ENCODE results near the gene CXCL5.
"Not testable (repeated sequence)": the region's sequence is repeated elsewhere in the genome, so short reads cannot be mapped to it uniquely, and the experiment has no call there.

Gene CXCL5

GRCh38 chr4:73974352-73974751, 24.1 kb downstream of the CXCL5 start:
- H3K27ac Mint-ChIP-seq = no peak overlapping the region
- no peak overlapping the region for H3K4me3 Mint-ChIP-seq
- H3K4me1 Mint-ChIP-seq = no peaks in the 10 kb centered on the region
- no peak for DNase-seq
- H3K36me3 Mint-ChIP-seq = no peaks in the 10 kb centered on the region
- peaks cover 0 to 3% of the 10 kb centered on the region in 2 donors for H3K27me3 Mint-ChIP-seq
- peaks cover 13 to 21% of the 10 kb centered on the region in 2 donors for H3K9me3 Mint-ChIP-seq
- ATAC-seq (replicated peaks) = no peak

GRCh38 chr4:73970945-73971344, 27.5 kb downstream of the CXCL5 start:
- no peaks in the 10 kb centered on the region for H3K4me1 Mint-ChIP-seq
- DNase-seq (no peak), ATAC-seq (replicated peaks) (no peak)
- no peak overlapping the region for H3K4me3 Mint-ChIP-seq
- no peaks in the 10 kb centered on the region for H3K36me3 Mint-ChIP-seq
- peaks cover 9 to 21% of the 10 kb centered on the region in 2 donors for H3K9me3 Mint-ChIP-seq
- H3K27me3 Mint-ChIP-seq = peaks cover 0 to 12% of the 10 kb centered on the region in 2 donors
- no peak overlapping the region for H3K27ac Mint-ChIP-seq

GRCh38 chr4:73970011-73970410, 28.5 kb downstream of the CXCL5 start:
- H3K36me3 Mint-ChIP-seq = no peaks in the 10 kb centered on the region
- peaks cover 0 to 12% of the 10 kb centered on the region in 2 donors for H3K27me3 Mint-ChIP-seq
- no peaks in the 10 kb centered on the region for H3K4me1 Mint-ChIP-seq
- ATAC-seq (replicated peaks) = no peak
- no peak overlapping the region for H3K4me3 Mint-ChIP-seq
- H3K9me3 Mint-ChIP-seq = peaks cover 5 to 16% of the 10 kb centered on the region in 2 donors
- H3K27ac Mint-ChIP-seq = no peak overlapping the region
- DNase-seq = no peak

- H3K27ac Mint-ChIP-seq = no peak overlapping the region
- H3K9me3 Mint-ChIP-seq = peaks cover 9 to 19% of the 10 kb centered on the region in 2 donors
- no peak for ATAC-seq (replicated peaks)
- no peaks in the 10 kb centered on the region for H3K36me3 Mint-ChIP-seq
- no peaks in the 10 kb centered on the region for H3K4me1 Mint-ChIP-seq
- no peak for DNase-seq
- H3K4me3 Mint-ChIP-seq = no peak overlapping the region
- H3K27me3 Mint-ChIP-seq = peaks cover 0 to 12% of the 10 kb centered on the region in 2 donors
Observed at GRCh38 chr4:73967866-73968265, 30.6 kb downstream of the CXCL5 start.

GRCh38 chr4:73964862-73965611, 33.4 kb downstream of the CXCL5 start:
- Mint-ChIP-seq H3K27ac (no peak overlapping the region), H3K4me1 (no peaks in the 10 kb centered on the region), H3K9me3 (peaks cover 4 to 17% of the 10 kb centered on the region in 2 donors), H3K36me3 (no peaks in the 10 kb centered on the region), H3K4me3 (no peak overlapping the region), H3K27me3 (peaks cover 0 to 12% of the 10 kb centered on the region in 2 donors)
- no peak for DNase-seq
- ATAC-seq (replicated peaks) = no peak

- Mint-ChIP-seq H3K36me3 (no peaks in the 10 kb centered on the region), H3K27ac (no peak overlapping the region), H3K4me1 (no peaks in the 10 kb centered on the region), H3K9me3 (peaks cover 4 to 19% of the 10 kb centered on the region in 2 donors), H3K27me3 (no peaks in the 10 kb centered on the region), H3K4me3 (no peak overlapping the region)
- DNase-seq (no peak), ATAC-seq (replicated peaks) (no peak)
Observed at GRCh38 chr4:73962724-73963123, 35.8 kb downstream of the CXCL5 start.

- not testable (repeated sequence) for H3K4me1 Mint-ChIP-seq; DNase-seq; H3K27ac Mint-ChIP-seq; H3K27me3 Mint-ChIP-seq; ATAC-seq (replicated peaks); H3K36me3 Mint-ChIP-seq; H3K4me3 Mint-ChIP-seq
- peaks cover 16 to 23% of the 10 kb centered on the region in 2 donors for H3K9me3 Mint-ChIP-seq
Observed at GRCh38 chr4:73959041-73959440, 39.4 kb downstream of the CXCL5 start.

GRCh38 chr4:73952352-73952751, 46.1 kb downstream of the CXCL5 start:
- Mint-ChIP-seq H3K27me3 (no peaks in the 10 kb centered on the region), H3K4me3 (no peak overlapping the region), H3K4me1 (no peaks in the 10 kb centered on the region), H3K36me3 (no peaks in the 10 kb centered on the region), H3K27ac (no peak overlapping the region), H3K9me3 (peaks cover 4 to 9% of the 10 kb centered on the region in 2 donors)
- ATAC-seq (replicated peaks) (no peak), DNase-seq (no peak)

GRCh38 chr4:73950376-73950920, 48.0 kb downstream of the CXCL5 start:
- peaks cover 3 to 11% of the 10 kb centered on the region in 2 donors for H3K27me3 Mint-ChIP-seq
- DNase-seq = not testable (repeated sequence)

GRCh38 chr4:73948990-73949706, 49.3 kb downstream of the CXCL5 start:
- no peak overlapping the region for H3K27ac Mint-ChIP-seq
- H3K4me3 Mint-ChIP-seq = no peak overlapping the region
- DNase-seq = no peak
- peaks cover 15 to 24% of the 10 kb centered on the region in 2 donors for H3K27me3 Mint-ChIP-seq
- no peaks in the 10 kb centered on the region for H3K4me1 Mint-ChIP-seq
- H3K9me3 Mint-ChIP-seq = no peaks in the 10 kb centered on the region
- no peaks in the 10 kb centered on the region for H3K36me3 Mint-ChIP-seq
- ATAC-seq (replicated peaks) = no peak

More at GRCh38 chr4:73950376-73950920, 48.0 kb downstream of the CXCL5 start:
- H3K9me3 Mint-ChIP-seq; H3K4me1 Mint-ChIP-seq; H3K36me3 Mint-ChIP-seq; H3K4me3 Mint-ChIP-seq; ATAC-seq (replicated peaks); H3K27ac Mint-ChIP-seq: not testable (repeated sequence)

GRCh38 chr4:73948291-73948690, 50.2 kb downstream of the CXCL5 start:
- H3K4me1 Mint-ChIP-seq = no peaks in the 10 kb centered on the region
- no peak for DNase-seq
- H3K27ac Mint-ChIP-seq = no peak overlapping the region
- no peak for ATAC-seq (replicated peaks)
- H3K9me3 Mint-ChIP-seq = no peaks in the 10 kb centered on the region
- H3K27me3 Mint-ChIP-seq = peaks cover 21 to 33% of the 10 kb centered on the region in 2 donors
- no peak overlapping the region for H3K4me3 Mint-ChIP-seq
- H3K36me3 Mint-ChIP-seq = no peaks in the 10 kb centered on the region

GRCh38 chr4:73947239-73947985, 51.1 kb downstream of the CXCL5 start:
- Mint-ChIP-seq H3K27me3 (peaks cover 24 to 37% of the 10 kb centered on the region in 2 donors), H3K4me3 (no peak overlapping the region), H3K9me3 (no peaks in the 10 kb centered on the region), H3K36me3 (no peaks in the 10 kb centered on the region), H3K27ac (no peak overlapping the region), H3K4me1 (no peaks in the 10 kb centered on the region)
- no peak for DNase-seq
- ATAC-seq (replicated peaks) = no peak

GRCh38 chr4:73945674-73946449, 52.6 kb downstream of the CXCL5 start:
- no peaks in the 10 kb centered on the region for H3K9me3 Mint-ChIP-seq
- H3K27me3 Mint-ChIP-seq = peaks cover 24 to 37% of the 10 kb centered on the region in 2 donors
- DNase-seq (no peak), ATAC-seq (replicated peaks) (no peak)
- no peaks in the 10 kb centered on the region for H3K4me1 Mint-ChIP-seq
- H3K4me3 Mint-ChIP-seq = no peak overlapping the region
- H3K36me3 Mint-ChIP-seq = no peaks in the 10 kb centered on the region
- no peak overlapping the region for H3K27ac Mint-ChIP-seq

All from stimulated activated naive B cell treated with anti-CD40 and anti-IgM and Interleukin-4, amounts not matched to agents 10 μg/mL and 1 μg/mL and 100 μg/mL, for 72 hours (primary cell).